ENCODE measurements around the gene DEPDC7.
"Not testable (repeated sequence)": the region's sequence is repeated elsewhere in the genome, so short reads cannot be mapped to it uniquely, and the experiment has no call there.

Gene DEPDC7

GRCh38 chr11:33021501-33021900 is 5.8 kb downstream of the DEPDC7 start:
- TF ChIP-seq CTCF (IDR thresholded peaks at IDR 0.05; ENCODE audit: low read depth, low read length, missing control alignments): no peak
- H3K4me3 ChIP-seq (ENCODE audit: low read depth, low read length): no peak overlapping the region
- DNase-seq (ENCODE audit: low read depth): no peak

GRCh38 chr11:33021937-33022336 is 6.3 kb downstream of the DEPDC7 start:
- H3K4me3 ChIP-seq (ENCODE audit: low read depth, low read length): no peak overlapping the region
- DNase-seq (ENCODE audit: low read depth): no peak
- no peak for TF ChIP-seq CTCF (IDR thresholded peaks at IDR 0.05; ENCODE audit: low read depth, low read length, missing control alignments)

- TF ChIP-seq CTCF (IDR thresholded peaks at IDR 0.05; ENCODE audit: low read depth, low read length, missing control alignments): no peak
- no peak overlapping the region for H3K4me3 ChIP-seq (ENCODE audit: low read depth, low read length)
- no peak for DNase-seq (ENCODE audit: low read depth)
Observed at GRCh38 chr11:33025339-33025722, 9.7 kb downstream of the DEPDC7 start.

GRCh38 chr11:33027233-33027632 is 11.6 kb downstream of the DEPDC7 start:
- TF ChIP-seq CTCF (IDR thresholded peaks at IDR 0.05; ENCODE audit: low read depth, low read length, missing control alignments): no peak
- no peak for DNase-seq (ENCODE audit: low read depth)
- H3K4me3 ChIP-seq (ENCODE audit: low read depth, low read length): no peak overlapping the region

GRCh38 chr11:33027846-33028536 is 12.3 kb downstream of the DEPDC7 start:
- no peak overlapping the region for H3K4me3 ChIP-seq (ENCODE audit: low read depth, low read length)
- DNase-seq (ENCODE audit: low read depth): no peak
- no peak for TF ChIP-seq CTCF (IDR thresholded peaks at IDR 0.05; ENCODE audit: low read depth, low read length, missing control alignments)

- TF ChIP-seq CTCF (IDR thresholded peaks at IDR 0.05; ENCODE audit: low read depth, low read length, missing control alignments): no peak
- no peak for DNase-seq (ENCODE audit: low read depth)
- no peak overlapping the region for H3K4me3 ChIP-seq (ENCODE audit: low read depth, low read length)
Observed at GRCh38 chr11:33028537-33028914, 12.8 kb downstream of the DEPDC7 start.

- H3K4me3 ChIP-seq (ENCODE audit: low read depth, low read length); DNase-seq (ENCODE audit: low read depth): not testable (repeated sequence)
Observed at GRCh38 chr11:33029218-33029617, 13.5 kb downstream of the DEPDC7 start.

Data from GM12864 (cell line).